Tibial nerve (tissue), 4 donors: ENCODE results near the gene KRT2. TPM values are rescaled to one million over a fixed set of nuclear protein-coding genes. Genes with fewer than 3 reads are reported as not detected.

Experiments
- DNase-seq, 2 donors: peaks; one replicate each; pipeline ENCODE4 v3.0.0-alpha.2; 2019; ENCODE audit warnings: low spot score in 2 of 2
- H3K27ac ChIP-seq, 4 donors: fragments of 200-600 bp; sonication (generic) in 3 of 4; one replicate each; pipeline ENCODE4 v1.5.1; 2017 to 2019; ENCODE audit warnings: mild to moderate bottlenecking in 1 of 4
- H3K27me3 ChIP-seq, 2 donors: fragments of 200-600 bp; sonication (generic) in 1 of 2; one replicate each; pipeline versions ENCODE4 v1.5.1 to v1.6.0; 2017 to 2019
- H3K36me3 ChIP-seq, 3 donors: fragments of 200-600 bp; sonication (generic); one replicate each; pipeline ENCODE4 v1.5.1; 2018 to 2019
- H3K4me1 ChIP-seq, 4 donors: fragments of 200-600 bp; sonication (generic) in 3 of 4; one replicate each; pipeline ENCODE4 v1.5.1; 2017 to 2019
- H3K4me3 ChIP-seq, 4 donors: fragments of 200-600 bp; sonication (generic) in 3 of 4; one replicate each; pipeline ENCODE4 v1.5.1; 2017 to 2019; ENCODE audit warnings: mild to moderate bottlenecking in 1 of 4, moderate library complexity in 1 of 4
- H3K9me3 ChIP-seq, 4 donors: fragments of 200-600 bp; sonication (generic) in 3 of 4; one replicate each; pipeline ENCODE4 v1.5.1; 2017 to 2019
- EP300 ChIP-seq, 2 donors: sonication (generic); formaldehyde crosslinking; IDR thresholded peaks; one replicate each; pipeline ENCODE4 v1.6.1; 2017; ENCODE audit warnings: antibody characterized with exemption in 2 of 2, mild to moderate bottlenecking in 1 of 2
- POLR2A ChIP-seq, 2 donors: fragments of 450-650 bp; IDR thresholded peaks; one replicate each; pipeline ENCODE4 v1.6.1; 2017; ENCODE audit warnings: antibody characterized with exemption in 2 of 2, mild to moderate bottlenecking in 2 of 2, moderate library complexity in 2 of 2
- WGBS, 2 donors: methylation state at CpG; one replicate each; pipeline ENCODE4 v1.1.5; 2018; 5-methylcytosine and 5-hydroxymethylcytosine counted together
- total RNA-seq, 4 donors: library from RNA; depleted of rRNA; stranded (reverse); fragments of >200 nt; gene quantifications; one replicate each; pipeline ENCODE4 v1.1.0, GENCODE V29; 2016
- TF ChIP-seq, protein P1 (sequence below), 5 experiments: fragments of 200-600 bp in 3 of 5; fragments of 450-650 bp in 2 of 5; sonication (generic) in 3 of 5; IDR thresholded peaks; one replicate each; pipeline ENCODE4 v1.5.1; 2016 to 2019; ENCODE audit warnings: antibody characterized with exemption in 5 of 5, mild to moderate bottlenecking in 3 of 5, moderate library complexity in 2 of 5

KRT2 gene
- total RNA-seq, 4 donors from 2014 or later, result not detected

GRCh38 chr12:52689239-52689638 is 37.2 kb upstream of the KRT2 start:
- TF ChIP-seq EP300 (IDR thresholded peaks at IDR 0.05) (no peak), POLR2A (IDR thresholded peaks at IDR 0.05) (no peak)
- TF ChIP-seq, protein P1, sequence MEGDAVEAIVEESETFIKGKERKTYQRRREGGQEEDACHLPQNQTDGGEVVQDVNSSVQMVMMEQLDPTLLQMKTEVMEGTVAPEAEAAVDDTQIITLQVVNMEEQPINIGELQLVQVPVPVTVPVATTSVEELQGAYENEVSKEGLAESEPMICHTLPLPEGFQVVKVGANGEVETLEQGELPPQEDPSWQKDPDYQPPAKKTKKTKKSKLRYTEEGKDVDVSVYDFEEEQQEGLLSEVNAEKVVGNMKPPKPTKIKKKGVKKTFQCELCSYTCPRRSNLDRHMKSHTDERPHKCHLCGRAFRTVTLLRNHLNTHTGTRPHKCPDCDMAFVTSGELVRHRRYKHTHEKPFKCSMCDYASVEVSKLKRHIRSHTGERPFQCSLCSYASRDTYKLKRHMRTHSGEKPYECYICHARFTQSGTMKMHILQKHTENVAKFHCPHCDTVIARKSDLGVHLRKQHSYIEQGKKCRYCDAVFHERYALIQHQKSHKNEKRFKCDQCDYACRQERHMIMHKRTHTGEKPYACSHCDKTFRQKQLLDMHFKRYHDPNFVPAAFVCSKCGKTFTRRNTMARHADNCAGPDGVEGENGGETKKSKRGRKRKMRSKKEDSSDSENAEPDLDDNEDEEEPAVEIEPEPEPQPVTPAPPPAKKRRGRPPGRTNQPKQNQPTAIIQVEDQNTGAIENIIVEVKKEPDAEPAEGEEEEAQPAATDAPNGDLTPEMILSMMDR (IDR thresholded peaks at IDR 0.05), result no peak
- Histone ChIP-seq H3K27ac (no peak overlapping the region), H3K27me3 (peaks cover 0 to 64% of the 10 kb centered on the region in 2 donors), H3K36me3 (no peaks in the 10 kb centered on the region), H3K9me3 (no peaks in the 10 kb centered on the region), H3K4me1 (peaks cover 0 to 13% (median 3%) of the 10 kb centered on the region in 4 donors), H3K4me3 (no peak overlapping the region)
- no peak for DNase-seq

DNA sequence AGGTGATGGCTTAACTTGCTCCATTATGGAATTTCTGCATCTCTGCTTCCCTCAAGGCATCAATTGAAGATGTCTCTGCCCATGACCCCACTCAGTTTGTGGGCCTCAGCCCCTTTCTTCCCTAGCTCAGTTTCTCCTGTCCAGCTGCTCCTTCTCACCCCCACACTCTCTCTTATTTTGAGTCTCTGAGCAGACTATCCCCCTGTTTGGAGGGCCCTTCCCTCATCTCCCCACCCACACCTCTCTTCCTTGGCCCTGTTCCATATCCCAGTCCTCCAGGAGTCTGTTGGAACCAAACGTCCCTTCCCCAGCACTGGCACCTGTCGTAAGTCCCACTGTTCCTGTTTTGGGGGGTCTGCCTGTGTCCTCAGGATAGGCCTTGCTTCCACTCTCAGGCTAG is 36.5 kb upstream of the KRT2 start:
- no peaks in the 10 kb centered on the region for H3K9me3 ChIP-seq
- no peaks in the 10 kb centered on the region for H3K36me3 ChIP-seq
- TF ChIP-seq EP300 (IDR thresholded peaks at IDR 0.05) (no peak), POLR2A (IDR thresholded peaks at IDR 0.05) (no peak)
- TF ChIP-seq, protein P1 (IDR thresholded peaks at IDR 0.05), result no peak
- peaks cover 0 to 64% of the 10 kb centered on the region in 2 donors for H3K27me3 ChIP-seq
- H3K4me3 ChIP-seq, result no peak overlapping the region
- 62 to 80% methylated on average over 2 of the region's 2 CpGs for WGBS, 2 donors
- DNase-seq, result no peak
- H3K4me1 ChIP-seq, result peaks cover 0 to 13% (median 3%) of the 10 kb centered on the region in 4 donors
- no peak overlapping the region for H3K27ac ChIP-seq

DNA sequence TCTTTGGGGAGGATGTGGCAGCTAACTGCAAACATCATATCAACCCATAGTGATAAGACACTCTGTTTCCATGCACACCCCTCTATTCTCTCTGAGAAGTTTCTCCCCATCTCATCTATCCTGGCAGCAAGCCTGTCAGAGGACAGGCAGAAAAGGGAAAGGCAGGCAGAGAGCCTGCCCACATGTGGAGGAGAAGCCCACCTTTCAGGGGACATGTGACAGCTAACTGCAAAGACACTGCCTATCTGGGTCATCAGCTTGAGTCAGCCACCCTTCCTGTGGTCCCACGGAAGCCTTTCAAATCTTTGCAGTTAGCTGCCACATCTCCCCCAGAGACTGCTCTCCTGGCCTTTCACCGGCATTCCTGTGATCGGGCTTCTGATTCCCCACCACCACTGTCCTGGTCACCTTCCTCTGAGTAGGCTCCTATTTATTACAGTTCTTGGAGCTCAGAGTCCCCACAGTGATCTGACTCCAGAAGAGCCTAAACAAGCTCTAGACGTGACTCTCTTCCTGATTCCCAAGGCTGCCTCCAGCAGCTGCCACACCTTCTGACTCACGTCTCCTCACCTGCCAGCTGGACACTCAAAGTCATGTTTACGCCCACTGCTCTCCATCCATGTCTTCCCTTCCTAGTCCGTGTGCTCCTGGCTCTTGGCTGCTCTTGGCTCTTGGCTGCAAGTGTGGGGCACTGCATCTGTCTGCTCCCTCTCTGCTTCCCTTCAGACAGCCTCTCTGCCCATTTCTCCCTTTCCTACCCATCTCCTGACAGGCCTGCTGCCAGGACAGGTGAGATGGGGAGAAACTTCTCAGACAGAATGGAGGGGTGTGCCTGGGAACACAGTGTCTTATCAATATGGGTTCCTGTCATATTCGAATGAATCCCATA is 35.7 kb upstream of the KRT2 start:
- peaks cover 0 to 13% (median 3%) of the 10 kb centered on the region in 4 donors for H3K4me1 ChIP-seq
- H3K9me3 ChIP-seq, result no peaks in the 10 kb centered on the region
- no peak overlapping the region for H3K4me3 ChIP-seq
- DNase-seq, result no peak
- H3K36me3 ChIP-seq, result no peaks in the 10 kb centered on the region
- H3K27me3 ChIP-seq, result peaks cover 0 to 59% of the 10 kb centered on the region in 2 donors
- H3K27ac ChIP-seq, result no peak overlapping the region
- TF ChIP-seq EP300 (IDR thresholded peaks at IDR 0.05) (no peak), POLR2A (IDR thresholded peaks at IDR 0.05) (no peak)
- TF ChIP-seq, protein P1 (IDR thresholded peaks at IDR 0.05), result no peak
- 83% methylated on average over 8 of the region's 8 CpGs for WGBS, 2 donors

DNA sequence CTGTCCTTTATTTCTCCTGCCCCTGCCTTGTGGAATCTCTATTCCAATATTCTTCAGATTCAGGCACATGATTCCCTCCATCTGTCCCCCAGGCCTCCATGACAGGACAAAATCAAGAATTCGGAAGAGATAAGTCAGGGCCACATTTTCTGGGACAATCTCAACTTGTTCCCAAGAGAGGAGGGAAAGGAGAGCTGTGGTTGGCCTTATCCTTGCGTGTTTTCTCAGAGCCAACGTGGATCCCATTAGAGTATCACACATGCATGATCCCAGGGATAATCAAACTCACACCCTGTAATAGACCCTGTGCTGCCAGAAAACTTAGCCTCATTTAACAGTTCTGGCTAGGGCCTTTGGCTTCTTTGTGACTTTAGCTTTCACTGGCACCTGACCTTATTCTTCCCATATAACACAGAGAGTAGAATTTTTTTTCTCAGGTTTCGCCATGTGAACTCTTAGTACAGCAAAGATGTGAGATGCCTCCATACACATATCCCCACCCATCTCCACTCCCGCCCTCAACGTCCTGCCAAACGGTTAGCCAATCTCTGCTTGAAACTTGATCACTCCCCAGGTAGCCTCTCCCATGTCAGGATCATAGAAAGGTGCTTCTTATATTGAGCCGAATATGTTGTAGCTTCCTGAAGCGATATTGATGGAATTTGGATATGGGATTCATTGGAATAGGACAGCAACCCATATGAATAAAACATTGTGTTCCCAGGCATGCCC is 34.9 kb upstream of the KRT2 start:
- no peak overlapping the region for H3K27ac ChIP-seq
- DNase-seq, result no peak
- peaks cover 0 to 51% of the 10 kb centered on the region in 2 donors for H3K27me3 ChIP-seq
- no peak for TF ChIP-seq POLR2A (IDR thresholded peaks at IDR 0.05)
- no peak for TF ChIP-seq EP300 (IDR thresholded peaks at IDR 0.05)
- TF ChIP-seq, protein P1 (IDR thresholded peaks at IDR 0.05), result no peak
- H3K36me3 ChIP-seq, result no peaks in the 10 kb centered on the region
- no peaks in the 10 kb centered on the region for H3K9me3 ChIP-seq
- WGBS, 2 donors, result 76 to 77% methylated on average over 9 of the region's 9 CpGs
- no peak overlapping the region for H3K4me3 ChIP-seq
- peaks cover 0 to 18% (median 3%) of the 10 kb centered on the region in 4 donors for H3K4me1 ChIP-seq

DNA sequence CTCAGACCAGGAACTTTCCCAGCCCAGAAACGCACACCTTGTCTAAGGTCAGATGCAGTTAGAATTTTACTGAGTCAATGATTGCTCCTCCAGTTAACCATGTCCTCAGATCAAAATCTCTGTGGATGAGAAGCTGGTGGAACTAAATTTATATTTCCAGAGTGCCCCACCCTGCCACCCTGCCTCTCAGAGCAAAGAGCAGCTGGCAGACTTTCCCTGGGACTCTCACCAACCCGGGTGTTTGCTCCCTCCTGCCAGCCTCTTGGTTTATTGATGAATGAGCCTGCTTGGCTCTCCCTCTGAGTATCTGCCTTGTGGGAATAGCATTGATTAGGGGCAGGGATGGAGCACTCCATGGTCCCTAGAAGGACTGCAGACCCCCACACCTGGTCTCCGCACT is 34.1 kb upstream of the KRT2 start:
- Histone ChIP-seq H3K9me3 (no peaks in the 10 kb centered on the region), H3K27me3 (peaks cover 0 to 47% of the 10 kb centered on the region in 2 donors), H3K4me1 (peaks cover 0 to 13% (median 1%) of the 10 kb centered on the region in 4 donors), H3K36me3 (no peaks in the 10 kb centered on the region), H3K27ac (no peak overlapping the region), H3K4me3 (no peak overlapping the region)
- WGBS, 2 donors, result 80 to 90% methylated on average over 3 of the region's 3 CpGs
- no peak for DNase-seq
- TF ChIP-seq, protein P1 (IDR thresholded peaks at IDR 0.05), result no peak
- no peak for TF ChIP-seq EP300 (IDR thresholded peaks at IDR 0.05)
- TF ChIP-seq POLR2A (IDR thresholded peaks at IDR 0.05), result no peak
